Astrocyte of the cerebellum (primary cell): ENCODE data around the gene LIF.

ENCODE experiments used
- DNase-seq: peaks from one replicate; pipeline ENCODE4 v3.0.0-alpha.2; 2011; ENCODE audit warnings: low read depth
- H3K4me3 ChIP-seq: 2 replicates; pipeline ENCODE4 v1.5.1; 2011; ENCODE audit warnings: mild to moderate bottlenecking, low read depth, low read length, moderate library complexity
- CTCF ChIP-seq: IDR thresholded peaks from 2 replicates; pipeline ENCODE4 v1.5.1; 2012; ENCODE audit warnings: low read length, low read depth, moderate library complexity, mild to moderate bottlenecking; ENCODE audit errors: missing control alignments
- in situ Hi-C: cut with HindIII; loops from 2 replicates; pipeline ENCODE4 v1.10.0; 2017; ENCODE audit warnings: low sequenced_read_pairs

The LIF gene

GRCh38 chr22:30214703-30215407, 31.7 kb downstream of the LIF start:
- in situ Hi-C loops: no loop called here
- H3K4me3 ChIP-seq: no peak overlapping the region
- DNase-seq: no peak
- TF ChIP-seq CTCF: no peak

- DNase-seq: peak; percentile 50
- in situ Hi-C loops: no loop called here
- TF ChIP-seq CTCF: no peak
- no peak overlapping the region for H3K4me3 ChIP-seq
Measured at GRCh38 chr22:30212996-30213441, 33.5 kb downstream of the LIF start.

GRCh38 chr22:30212363-30212995, 34.1 kb downstream of the LIF start:
- peak; percentile 95 for DNase-seq
- H3K4me3 ChIP-seq: no peak overlapping the region

GRCh38 chr22:30211124-30211820, 35.3 kb downstream of the LIF start:
- in situ Hi-C loops: no loop called here
- DNase-seq: no peak
- TF ChIP-seq CTCF: no peak
- no peak overlapping the region for H3K4me3 ChIP-seq

More at GRCh38 chr22:30212363-30212995, 34.1 kb downstream of the LIF start:
- in situ Hi-C loops: no loop called here
- peak; percentile 44 for TF ChIP-seq CTCF

- DNase-seq: no peak
- TF ChIP-seq CTCF: no peak
- in situ Hi-C loops: no loop called here
- no peak overlapping the region for H3K4me3 ChIP-seq
Measured at GRCh38 chr22:30210235-30210909, 36.2 kb downstream of the LIF start.

- no peak for DNase-seq
- H3K4me3 ChIP-seq: no peak overlapping the region
- in situ Hi-C loops: no loop called here
- TF ChIP-seq CTCF: no peak
Measured at GRCh38 chr22:30209642-30210041, 36.9 kb downstream of the LIF start.
